SU-DHL-6 (cell line): ENCODE results near the gene CHMP4B.

ENCODE experiments used
- CTCF ChIP-seq: fragments of 200-600 bp; sonication (generic); IDR thresholded peaks from one replicate; pipeline ENCODE4 v1.5.1; 2017; ENCODE audit warnings: antibody characterized with exemption, mild to moderate bottlenecking, low read length, moderate library complexity; ENCODE audit not compliant: insufficient read depth, poor library complexity, severe bottlenecking
- EZH2phosphoT487 ChIP-seq: fragments of 200-600 bp; sonication (generic), shearing (Covaris generic); conservative IDR thresholded peaks from 2 replicates; pipeline ENCODE4 v1.6.1; 2018; ENCODE audit warnings: mild to moderate bottlenecking, antibody characterized with exemption, low read length, moderate library complexity, mixed read lengths

GRCh38 chr20:33828967-33829560 lies 17.9 kb downstream of the CHMP4B start:
- TF ChIP-seq CTCF: no peak
- TF ChIP-seq EZH2phosphoT487: no peak
